Liver (tissue), 3 donors: ENCODE measurements around the gene CACNA1C.

Experiments
- FOXA1 ChIP-seq: IDR thresholded peaks from 2 replicates; pipeline ENCODE4 v1.6.1; 2016; ENCODE audit warnings: antibody characterized with exemption
- GABPA ChIP-seq, 2 donors: IDR thresholded peaks in 1 of 2; conservative IDR thresholded peaks in 1 of 2; 2 replicates each; pipeline ENCODE4 v1.6.1; 2016; ENCODE audit warnings: antibody characterized with exemption in 2 of 2, mild to moderate bottlenecking in 1 of 2, moderate library complexity in 1 of 2
- JUND ChIP-seq, 2 donors: IDR thresholded peaks; 2 replicates each; pipeline ENCODE4 v1.6.1; 2016; ENCODE audit warnings: antibody characterized with exemption in 2 of 2
- MAX ChIP-seq: IDR thresholded peaks from 2 replicates; pipeline ENCODE4 v1.6.1; 2016; ENCODE audit warnings: antibody characterized with exemption
- RAD21 ChIP-seq, 2 donors: IDR thresholded peaks; 2 replicates each; pipeline ENCODE4 v1.6.1; 2016; ENCODE audit warnings: antibody characterized with exemption in 2 of 2, mild to moderate bottlenecking in 2 of 2
- REST ChIP-seq: IDR thresholded peaks from 2 replicates; pipeline ENCODE4 v1.6.1; 2016; ENCODE audit warnings: antibody characterized with exemption, mild to moderate bottlenecking
- TF ChIP-seq, protein P1 (sequence below): fragments of 150-350 bp; IDR thresholded peaks from 2 replicates; pipeline ENCODE4 v1.5.1; 2017; ENCODE audit warnings: improper control_type of control experiment, low read depth, low read length; ENCODE audit not compliant: missing input control
- donor health status: healthy.
- donor health status: healthy.

DNA sequence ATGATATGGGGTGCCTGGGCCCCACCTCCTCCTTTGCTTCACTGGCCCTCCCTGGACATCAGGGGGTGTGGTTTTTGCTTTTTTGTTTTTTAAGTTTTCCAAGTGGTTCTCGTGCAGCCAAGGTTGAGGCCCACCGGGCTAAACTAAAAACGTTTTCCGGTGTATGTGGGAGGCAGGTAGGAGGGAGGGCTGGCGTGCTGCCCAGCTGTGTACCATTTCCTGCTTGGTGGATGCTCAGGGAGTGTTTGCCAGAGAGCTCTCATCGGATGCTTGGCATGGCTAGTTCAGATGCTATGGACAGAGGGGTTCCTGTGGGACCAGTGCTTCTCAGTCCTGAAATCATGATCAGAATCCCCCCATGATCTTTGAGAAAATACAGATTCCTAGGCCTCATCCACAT lies 246.4 kb downstream of the CACNA1C start:
- TF ChIP-seq, protein P1, sequence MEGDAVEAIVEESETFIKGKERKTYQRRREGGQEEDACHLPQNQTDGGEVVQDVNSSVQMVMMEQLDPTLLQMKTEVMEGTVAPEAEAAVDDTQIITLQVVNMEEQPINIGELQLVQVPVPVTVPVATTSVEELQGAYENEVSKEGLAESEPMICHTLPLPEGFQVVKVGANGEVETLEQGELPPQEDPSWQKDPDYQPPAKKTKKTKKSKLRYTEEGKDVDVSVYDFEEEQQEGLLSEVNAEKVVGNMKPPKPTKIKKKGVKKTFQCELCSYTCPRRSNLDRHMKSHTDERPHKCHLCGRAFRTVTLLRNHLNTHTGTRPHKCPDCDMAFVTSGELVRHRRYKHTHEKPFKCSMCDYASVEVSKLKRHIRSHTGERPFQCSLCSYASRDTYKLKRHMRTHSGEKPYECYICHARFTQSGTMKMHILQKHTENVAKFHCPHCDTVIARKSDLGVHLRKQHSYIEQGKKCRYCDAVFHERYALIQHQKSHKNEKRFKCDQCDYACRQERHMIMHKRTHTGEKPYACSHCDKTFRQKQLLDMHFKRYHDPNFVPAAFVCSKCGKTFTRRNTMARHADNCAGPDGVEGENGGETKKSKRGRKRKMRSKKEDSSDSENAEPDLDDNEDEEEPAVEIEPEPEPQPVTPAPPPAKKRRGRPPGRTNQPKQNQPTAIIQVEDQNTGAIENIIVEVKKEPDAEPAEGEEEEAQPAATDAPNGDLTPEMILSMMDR, result no peak
- TF ChIP-seq RAD21 (IDR thresholded peaks at IDR 0.05) (no peak), REST (no peak), MAX (no peak), JUND (IDR thresholded peaks at IDR 0.05) (no peak), FOXA1 (no peak), GABPA (IDR thresholded peaks at IDR 0.05 in 1 of 2, conservative IDR thresholded peaks at IDR 0.05 in 1 of 2) (no peak)
